Panc1 (cell line): ENCODE results near the gene GPR50. TPM values are rescaled to one million over a fixed set of nuclear protein-coding genes. Genes with fewer than 3 reads are reported as not detected.

Experiments used
- ATAC-seq: fragments of 200-7000 bp; cut with Tn5 transposase; 2 replicates; pipeline ENCODE4 v1.9.1; 2020; ENCODE audit warnings: mild to moderate bottlenecking, moderate library complexity
- BruUV-seq: library from RNA; stranded (reverse); fragments of 400-500 nt; replicated peaks from 2 replicates; lab custom pipeline; 2021; lab: Mats Ljungman, UMichigan
- CTCF ChIA-PET: fragments of 300-600 bp; sonication (Branson Sonifier 250); formaldehyde crosslinking; loops from one replicate; lab custom pipeline; 2022; ENCODE audit warnings: antibody characterized with exemption; lab: Charles Lee
- POLR2A ChIA-PET: fragments of 300-600 bp; sonication (Branson Sonifier 250); formaldehyde crosslinking; loops from one replicate; lab custom pipeline; 2022; ENCODE audit warnings: antibody characterized with exemption; lab: Charles Lee
- DNase-seq: peaks from one replicate; pipeline ENCODE4 v3.0.0-alpha.2; 2010; ENCODE audit warnings: low read depth, low spot score
- H3K27ac ChIP-seq: 2 replicates; pipeline ENCODE4 v1.5.1; 2011; ENCODE audit warnings: mild to moderate bottlenecking, low read length, inconsistent platforms
- H3K27me3 ChIP-seq: fragments of 200-500 bp; sonication (Bioruptor generic); 2 replicates; pipeline ENCODE4 v1.6.0; 2014; ENCODE audit warnings: low read length, inconsistent platforms; ENCODE audit not compliant: control insufficient read depth, insufficient read depth
- H3K36me3 ChIP-seq: fragments of 200-500 bp; sonication (Bioruptor generic); 2 replicates; pipeline ENCODE4 v1.5.1; 2014; ENCODE audit warnings: inconsistent platforms, mild to moderate bottlenecking, low read length, moderate library complexity; ENCODE audit not compliant: control insufficient read depth, insufficient read depth
- H3K4me1 ChIP-seq: 2 replicates; pipeline ENCODE4 v1.5.1; 2011; ENCODE audit warnings: inconsistent platforms, mild to moderate bottlenecking, low read length, moderate library complexity; ENCODE audit not compliant: control insufficient read depth, insufficient read depth
- H3K4me3 ChIP-seq, 2 experiments: 2 replicates each; pipeline ENCODE4 v1.5.1; 2011 to 2012; ENCODE audit warnings: low read depth in 2 of 2, low read length in 2 of 2, mild to moderate bottlenecking in 2 of 2, inconsistent platforms in 1 of 2, moderate library complexity in 1 of 2
- H3K9me3 ChIP-seq: fragments of 200-500 bp; sonication (Bioruptor generic); 2 replicates; pipeline ENCODE4 v1.5.1; 2014; ENCODE audit warnings: low read depth, mild to moderate bottlenecking, inconsistent platforms, low read length, moderate library complexity; ENCODE audit not compliant: control insufficient read depth, insufficient read depth
- POLR2AphosphoS5 ChIP-seq: IDR thresholded peaks from 2 replicates; pipeline ENCODE4 v1.6.1; 2012; ENCODE audit warnings: mild to moderate bottlenecking, low read depth, low read length, moderate library complexity
- SIN3A ChIP-seq: IDR thresholded peaks from 2 replicates; pipeline ENCODE4 v1.6.1; 2012; ENCODE audit warnings: low read depth, mild to moderate bottlenecking, low read length, moderate library complexity, borderline replicate concordance; ENCODE audit not compliant: insufficient read depth
- TCF7L2 ChIP-seq: IDR thresholded peaks from 2 replicates; pipeline ENCODE4 v1.6.1; 2011; ENCODE audit warnings: mild to moderate bottlenecking, low read depth, low read length, inconsistent platforms
- in situ Hi-C: cut with HindIII; loops from 2 replicates; pipeline ENCODE4 v1.10.0; 2016; ENCODE audit warnings: low sequenced_read_pairs, low pct_unique_long_range_greater_than_20kb
- intact Hi-C: fragments of 100-400 bp; cut with micrococcal nuclease; formaldehyde crosslinking; loops from one replicate; pipeline ENCODE4 v1.10.0; 2022; ENCODE audit not compliant: unreplicated experiment
- total RNA-seq: library from RNA; stranded (reverse); gene quantifications from one replicate; pipeline ENCODE4 v1.2.1, GENCODE V29; 2021; ENCODE audit not compliant: unreplicated experiment
- TF ChIP-seq, protein P1 (sequence below): fragments of 450-650 bp; IDR thresholded peaks from 2 replicates; pipeline ENCODE4 v1.5.1; 2017; ENCODE audit warnings: mild to moderate bottlenecking
- TF ChIP-seq, protein P2 (sequence below), 2 experiments: IDR thresholded peaks; 2 replicates each; pipeline ENCODE4 v1.6.1; 2011 to 2012; ENCODE audit warnings: low read depth in 2 of 2, control low read depth in 1 of 2, low read length in 1 of 2, mild to moderate bottlenecking in 1 of 2, moderate library complexity in 1 of 2; ENCODE audit not compliant: insufficient read depth in 1 of 2

GPR50 gene
- total RNA-seq, 1 experiment from 2014 or later = 0.26 TPM

DNA sequence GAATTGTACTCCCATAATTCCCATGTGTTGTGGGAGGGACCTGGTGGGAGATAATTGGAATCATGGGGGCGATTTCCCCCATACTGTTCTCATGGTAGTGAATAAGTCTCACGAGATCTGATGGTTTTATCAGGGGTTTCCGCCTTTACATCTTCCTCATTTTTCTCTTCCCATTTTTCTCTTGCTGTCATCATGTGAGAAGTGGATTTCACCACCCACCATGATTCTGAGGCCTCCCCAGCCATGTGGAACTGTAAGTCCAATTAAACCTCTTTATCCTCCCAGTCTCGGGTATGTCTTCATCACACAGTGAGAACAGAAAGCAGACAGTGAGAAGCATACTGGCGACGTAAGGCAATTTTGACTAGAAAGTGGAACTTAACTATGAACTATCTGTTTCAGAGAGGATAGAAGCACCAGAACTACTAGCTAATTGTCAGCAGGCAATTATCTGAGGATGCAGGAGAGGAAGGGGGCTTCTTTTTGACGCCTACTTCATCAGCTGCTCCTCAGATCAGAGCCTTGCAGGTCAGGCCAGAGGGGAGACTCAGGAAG is 8.5 kb upstream of the GPR50 start:
- Histone ChIP-seq H3K27ac (no peak overlapping the region), H3K27me3 (no peaks in the 10 kb centered on the region), H3K4me3 (no peak overlapping the region), H3K4me1 (no peaks in the 10 kb centered on the region), H3K36me3 (no peaks in the 10 kb centered on the region), H3K9me3 (no peaks in the 10 kb centered on the region)
- no peak for ATAC-seq
- in situ Hi-C loops = no loop called here
- TF ChIP-seq TCF7L2 (no peak), POLR2AphosphoS5 (no peak), SIN3A (no peak)
- TF ChIP-seq, protein P1, sequence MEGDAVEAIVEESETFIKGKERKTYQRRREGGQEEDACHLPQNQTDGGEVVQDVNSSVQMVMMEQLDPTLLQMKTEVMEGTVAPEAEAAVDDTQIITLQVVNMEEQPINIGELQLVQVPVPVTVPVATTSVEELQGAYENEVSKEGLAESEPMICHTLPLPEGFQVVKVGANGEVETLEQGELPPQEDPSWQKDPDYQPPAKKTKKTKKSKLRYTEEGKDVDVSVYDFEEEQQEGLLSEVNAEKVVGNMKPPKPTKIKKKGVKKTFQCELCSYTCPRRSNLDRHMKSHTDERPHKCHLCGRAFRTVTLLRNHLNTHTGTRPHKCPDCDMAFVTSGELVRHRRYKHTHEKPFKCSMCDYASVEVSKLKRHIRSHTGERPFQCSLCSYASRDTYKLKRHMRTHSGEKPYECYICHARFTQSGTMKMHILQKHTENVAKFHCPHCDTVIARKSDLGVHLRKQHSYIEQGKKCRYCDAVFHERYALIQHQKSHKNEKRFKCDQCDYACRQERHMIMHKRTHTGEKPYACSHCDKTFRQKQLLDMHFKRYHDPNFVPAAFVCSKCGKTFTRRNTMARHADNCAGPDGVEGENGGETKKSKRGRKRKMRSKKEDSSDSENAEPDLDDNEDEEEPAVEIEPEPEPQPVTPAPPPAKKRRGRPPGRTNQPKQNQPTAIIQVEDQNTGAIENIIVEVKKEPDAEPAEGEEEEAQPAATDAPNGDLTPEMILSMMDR = no peak
- TF ChIP-seq, protein P2, sequence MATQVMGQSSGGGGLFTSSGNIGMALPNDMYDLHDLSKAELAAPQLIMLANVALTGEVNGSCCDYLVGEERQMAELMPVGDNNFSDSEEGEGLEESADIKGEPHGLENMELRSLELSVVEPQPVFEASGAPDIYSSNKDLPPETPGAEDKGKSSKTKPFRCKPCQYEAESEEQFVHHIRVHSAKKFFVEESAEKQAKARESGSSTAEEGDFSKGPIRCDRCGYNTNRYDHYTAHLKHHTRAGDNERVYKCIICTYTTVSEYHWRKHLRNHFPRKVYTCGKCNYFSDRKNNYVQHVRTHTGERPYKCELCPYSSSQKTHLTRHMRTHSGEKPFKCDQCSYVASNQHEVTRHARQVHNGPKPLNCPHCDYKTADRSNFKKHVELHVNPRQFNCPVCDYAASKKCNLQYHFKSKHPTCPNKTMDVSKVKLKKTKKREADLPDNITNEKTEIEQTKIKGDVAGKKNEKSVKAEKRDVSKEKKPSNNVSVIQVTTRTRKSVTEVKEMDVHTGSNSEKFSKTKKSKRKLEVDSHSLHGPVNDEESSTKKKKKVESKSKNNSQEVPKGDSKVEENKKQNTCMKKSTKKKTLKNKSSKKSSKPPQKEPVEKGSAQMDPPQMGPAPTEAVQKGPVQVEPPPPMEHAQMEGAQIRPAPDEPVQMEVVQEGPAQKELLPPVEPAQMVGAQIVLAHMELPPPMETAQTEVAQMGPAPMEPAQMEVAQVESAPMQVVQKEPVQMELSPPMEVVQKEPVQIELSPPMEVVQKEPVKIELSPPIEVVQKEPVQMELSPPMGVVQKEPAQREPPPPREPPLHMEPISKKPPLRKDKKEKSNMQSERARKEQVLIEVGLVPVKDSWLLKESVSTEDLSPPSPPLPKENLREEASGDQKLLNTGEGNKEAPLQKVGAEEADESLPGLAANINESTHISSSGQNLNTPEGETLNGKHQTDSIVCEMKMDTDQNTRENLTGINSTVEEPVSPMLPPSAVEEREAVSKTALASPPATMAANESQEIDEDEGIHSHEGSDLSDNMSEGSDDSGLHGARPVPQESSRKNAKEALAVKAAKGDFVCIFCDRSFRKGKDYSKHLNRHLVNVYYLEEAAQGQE (IDR thresholded peaks at IDR 0.05; ENCODE audit: insufficient read depth in 1 of 2, low read depth in 2 of 2, low read length in 1 of 2) = no peak
- no TSS peak for BruUV-seq
- DNase-seq = no peak
- POLR2A ChIA-PET = interaction anchor here (0.6 kb wide), 1 partner anchor 1664 kb away, joined by 3 read pairs; no protein-coding TSS in a partner anchor
- CTCF ChIA-PET = no interaction called here
- intact Hi-C loops = no loop called here

DNA sequence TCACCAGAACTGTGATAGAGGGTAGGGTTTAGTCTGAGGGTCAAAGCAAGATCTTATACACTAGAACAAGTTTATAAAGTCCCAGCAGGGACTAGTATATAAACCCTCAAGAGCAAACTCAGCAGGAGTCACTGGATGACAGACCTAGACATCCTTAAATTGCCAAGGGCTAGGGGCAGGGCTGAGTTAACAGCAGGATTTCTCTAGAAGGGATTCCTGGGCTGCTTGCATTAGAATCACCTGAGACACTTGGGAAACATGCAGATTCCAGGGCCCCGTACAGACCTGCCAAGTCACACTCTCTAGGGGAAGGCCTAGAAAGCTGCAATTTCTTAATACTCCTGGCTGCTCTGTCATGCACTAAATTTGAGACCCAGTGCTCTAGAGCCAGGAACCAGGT is 6.6 kb upstream of the GPR50 start:
- H3K4me3 ChIP-seq = no peak overlapping the region
- no TSS peak for BruUV-seq
- ChIA-PET CTCF (no interaction called here), POLR2A (no interaction called here)
- no peak overlapping the region for H3K27ac ChIP-seq
- ATAC-seq = no peak
- H3K4me1 ChIP-seq = no peaks in the 10 kb centered on the region
- intact Hi-C loops = no loop called here
- in situ Hi-C loops = no loop called here
- TF ChIP-seq, protein P1 = no peak
- TF ChIP-seq POLR2AphosphoS5 (no peak), TCF7L2 (no peak), SIN3A (no peak)
- TF ChIP-seq, protein P2 (IDR thresholded peaks at IDR 0.05; ENCODE audit: insufficient read depth in 1 of 2, low read depth in 2 of 2, low read length in 1 of 2) = no peak
- no peak for DNase-seq
- H3K36me3 ChIP-seq = no peaks in the 10 kb centered on the region
- H3K27me3 ChIP-seq = peaks cover 3% of the 10 kb centered on the region
- no peaks in the 10 kb centered on the region for H3K9me3 ChIP-seq
